ENCODE data around the gene HLA-A. TPM values are rescaled to one million over a fixed set of nuclear protein-coding genes. Genes with fewer than 3 reads are reported as not detected.

HLA-A gene
- total and polyA plus RNA-seq, 12 donors: 338 to 2,952 (median 1,253) TPM

DNA sequence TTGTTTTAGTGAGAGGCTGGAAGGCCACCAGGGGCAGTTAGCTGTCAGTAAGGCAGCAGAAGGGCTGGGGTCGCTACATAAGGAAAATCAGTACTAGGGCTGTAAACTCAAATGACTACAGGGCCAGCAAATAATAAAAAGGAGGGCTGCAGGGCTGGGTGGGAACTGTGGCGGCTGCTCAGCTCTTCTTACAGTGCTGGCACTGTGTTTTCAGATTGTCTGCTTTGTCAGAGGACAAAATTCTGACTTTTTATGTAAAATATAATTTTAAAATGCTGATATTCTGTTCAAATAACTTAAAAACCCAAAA, 23.2 kb downstream of the HLA-A start:
- H3K27ac ChIP-seq: peak overlapping the region; percentile 42 to 93 (median 82)
- DNase-seq: no peak
- WGBS, 4 donors: 9 to 22% (median 11%) methylated on average over 2 of the region's 2 CpGs
- TF ChIP-seq POLR2A (IDR thresholded peaks at IDR 0.05): no peak
- TF ChIP-seq, protein P1, sequence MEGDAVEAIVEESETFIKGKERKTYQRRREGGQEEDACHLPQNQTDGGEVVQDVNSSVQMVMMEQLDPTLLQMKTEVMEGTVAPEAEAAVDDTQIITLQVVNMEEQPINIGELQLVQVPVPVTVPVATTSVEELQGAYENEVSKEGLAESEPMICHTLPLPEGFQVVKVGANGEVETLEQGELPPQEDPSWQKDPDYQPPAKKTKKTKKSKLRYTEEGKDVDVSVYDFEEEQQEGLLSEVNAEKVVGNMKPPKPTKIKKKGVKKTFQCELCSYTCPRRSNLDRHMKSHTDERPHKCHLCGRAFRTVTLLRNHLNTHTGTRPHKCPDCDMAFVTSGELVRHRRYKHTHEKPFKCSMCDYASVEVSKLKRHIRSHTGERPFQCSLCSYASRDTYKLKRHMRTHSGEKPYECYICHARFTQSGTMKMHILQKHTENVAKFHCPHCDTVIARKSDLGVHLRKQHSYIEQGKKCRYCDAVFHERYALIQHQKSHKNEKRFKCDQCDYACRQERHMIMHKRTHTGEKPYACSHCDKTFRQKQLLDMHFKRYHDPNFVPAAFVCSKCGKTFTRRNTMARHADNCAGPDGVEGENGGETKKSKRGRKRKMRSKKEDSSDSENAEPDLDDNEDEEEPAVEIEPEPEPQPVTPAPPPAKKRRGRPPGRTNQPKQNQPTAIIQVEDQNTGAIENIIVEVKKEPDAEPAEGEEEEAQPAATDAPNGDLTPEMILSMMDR (IDR thresholded peaks at IDR 0.05): no peak
- peaks cover 47% of the 10 kb centered on the region in 2 donors for H3K4me1 ChIP-seq (replicated peaks in 1 of 2)
- no peaks in the 10 kb centered on the region for H3K9me3 ChIP-seq (replicated peaks in 1 of 3)
- H3K4me3 ChIP-seq: peak overlapping the region in 2 of 4 donors; percentile 12 to 62
- intact Hi-C loops (cut with DNase I): no loop called here
- no peaks in the 10 kb centered on the region for H3K27me3 ChIP-seq
- H3K36me3 ChIP-seq (replicated peaks in 1 of 2): no peaks in the 10 kb centered on the region

DNA sequence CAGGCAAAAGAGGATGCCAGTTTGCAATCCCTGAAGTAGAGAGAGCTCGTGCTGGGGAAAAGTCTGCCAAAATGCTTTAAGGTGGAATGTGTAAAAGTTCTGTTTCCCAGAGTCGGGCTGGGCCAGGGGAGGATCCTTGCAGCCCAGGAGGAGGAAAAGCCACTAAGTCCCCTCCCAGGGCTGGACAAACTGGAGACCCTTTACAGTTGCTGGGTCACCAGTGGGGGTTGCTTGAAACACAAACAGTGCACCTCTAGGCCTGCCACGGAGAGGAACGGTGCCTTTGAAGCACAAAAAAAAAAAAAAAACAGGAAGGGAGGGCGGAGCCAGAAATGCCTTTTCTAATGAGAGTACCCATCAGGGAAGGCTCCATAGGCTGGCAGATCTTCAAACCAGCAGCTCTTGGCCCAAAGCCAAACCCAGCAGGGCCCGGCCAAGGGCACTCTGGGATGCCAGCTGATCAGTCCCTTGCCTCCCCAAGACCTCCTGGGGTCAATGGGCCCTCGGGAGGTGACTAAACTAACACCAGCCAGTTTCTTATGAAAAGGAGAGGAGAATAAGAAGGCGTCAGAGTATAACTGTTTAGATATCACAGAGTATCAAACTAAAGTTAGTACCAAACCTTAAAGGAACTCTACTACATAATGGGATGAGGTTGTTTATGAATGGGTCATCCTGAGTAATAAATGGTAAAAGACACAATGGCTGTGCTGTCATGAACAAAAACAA, 23.7 kb downstream of the HLA-A start:
- H3K27ac ChIP-seq: peak overlapping the region; percentile 42 to 93 (median 82)
- H3K36me3 ChIP-seq (replicated peaks in 1 of 2): no peaks in the 10 kb centered on the region
- no peaks in the 10 kb centered on the region for H3K27me3 ChIP-seq
- H3K4me1 ChIP-seq (replicated peaks in 1 of 2): peaks cover 46% of the 10 kb centered on the region in 2 donors
- 4 to 9% (median 7%) methylated on average over 8 of the region's 8 CpGs for WGBS, 4 donors
- DNase-seq: peak; percentile 90 to 97 (median 93)
- intact Hi-C loops (cut with DNase I): no loop called here
- TF ChIP-seq, protein P1 (IDR thresholded peaks at IDR 0.05): no peak
- TF ChIP-seq POLR2A (IDR thresholded peaks at IDR 0.05): peak in 1 of 2 donors; percentile 43
- H3K9me3 ChIP-seq (replicated peaks in 1 of 3): no peaks in the 10 kb centered on the region
- H3K4me3 ChIP-seq: peak overlapping the region in 2 of 4 donors; percentile 12 to 62

DNA sequence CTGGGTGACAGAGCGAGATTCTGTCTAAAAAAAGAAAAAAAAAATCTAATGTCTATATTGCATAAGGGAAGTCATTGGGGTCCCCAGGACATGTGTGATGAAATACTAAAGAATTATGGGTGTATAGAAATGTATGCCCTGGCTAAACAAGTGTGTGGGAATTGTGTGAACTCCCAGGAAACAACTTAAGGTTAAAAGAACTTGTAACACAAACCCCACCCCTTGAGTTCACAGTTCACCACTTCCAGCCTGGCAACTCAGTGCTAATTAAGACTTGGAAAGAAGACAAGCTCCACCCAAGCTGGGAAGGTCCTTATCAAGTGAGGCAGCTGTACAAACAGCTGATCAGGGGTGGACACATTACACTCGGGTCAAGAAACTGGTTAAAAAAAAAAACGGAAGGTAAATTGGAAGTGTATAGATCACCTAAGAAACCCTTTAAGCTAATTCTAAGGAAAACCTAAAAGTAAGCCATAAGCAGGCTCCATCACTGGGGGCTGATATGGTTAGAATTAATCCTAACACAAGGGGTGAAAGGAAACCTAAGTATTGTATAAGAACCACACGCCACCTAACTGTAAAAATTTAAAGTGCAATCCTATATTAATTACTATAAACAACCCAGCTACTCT, 25.2 kb downstream of the HLA-A start:
- 40 to 68% (median 50%) methylated on average over 4 of the region's 4 CpGs for WGBS, 4 donors
- no peak overlapping the region for H3K4me3 ChIP-seq
- no peaks in the 10 kb centered on the region for H3K9me3 ChIP-seq (replicated peaks in 1 of 3)
- intact Hi-C loops (cut with DNase I): no loop called here
- no peak for TF ChIP-seq POLR2A (IDR thresholded peaks at IDR 0.05)
- TF ChIP-seq, protein P1 (IDR thresholded peaks at IDR 0.05): no peak
- H3K36me3 ChIP-seq (replicated peaks in 1 of 2): no peaks in the 10 kb centered on the region
- peaks cover 33 to 38% of the 10 kb centered on the region in 2 donors for H3K4me1 ChIP-seq (replicated peaks in 1 of 2)
- peak in 2 of 7 donors; percentile 42 to 51 for DNase-seq
- H3K27me3 ChIP-seq: no peaks in the 10 kb centered on the region
- peak overlapping the region in 2 of 5 donors; percentile 2 to 93 for H3K27ac ChIP-seq

DNA sequence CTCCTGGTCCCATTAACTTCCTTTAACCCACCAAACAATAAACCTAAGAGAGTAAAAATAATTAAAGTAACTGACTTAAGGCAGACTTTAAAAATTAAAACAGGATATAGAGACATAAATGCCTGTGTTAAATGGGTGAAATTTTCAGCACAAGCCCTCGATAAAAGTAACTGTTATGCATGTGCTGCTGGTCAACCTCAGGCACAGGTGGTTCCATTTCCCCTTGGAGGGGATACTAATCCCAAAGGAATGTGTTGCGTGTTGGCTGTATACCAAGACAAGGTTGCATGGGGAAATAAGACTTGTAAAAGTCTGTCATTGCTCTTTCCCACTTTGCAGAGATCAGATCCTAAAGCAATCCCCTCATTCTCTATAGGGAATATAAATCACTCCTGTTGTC, 25.8 kb downstream of the HLA-A start:
- peaks cover 33 to 38% of the 10 kb centered on the region in 2 donors for H3K4me1 ChIP-seq (replicated peaks in 1 of 2)
- H3K27ac ChIP-seq: peak overlapping the region in 1 of 5 donors; percentile 2
- no peak for TF ChIP-seq POLR2A (IDR thresholded peaks at IDR 0.05)
- TF ChIP-seq, protein P1 (IDR thresholded peaks at IDR 0.05): no peak
- no peak overlapping the region for H3K4me3 ChIP-seq
- peak in 3 of 7 donors; percentile 34 to 63 (median 49) for DNase-seq
- H3K27me3 ChIP-seq: no peaks in the 10 kb centered on the region
- WGBS, 4 donors: 47 to 67% (median 59%) methylated on average over 2 of the region's 2 CpGs
- H3K36me3 ChIP-seq (replicated peaks in 1 of 2): no peaks in the 10 kb centered on the region
- H3K9me3 ChIP-seq (replicated peaks in 1 of 3): no peaks in the 10 kb centered on the region
- intact Hi-C loops (cut with DNase I): no loop called here

Data from adrenal gland (tissue), 12 donors.